Keratinocyte (primary cell): Measurements from ENCODE around the gene CHCHD1. TPM values are rescaled to one million over a fixed set of nuclear protein-coding genes. Genes with fewer than 3 reads are reported as not detected.
"Not testable (repeated sequence)": the region's sequence is repeated elsewhere in the genome, so short reads cannot be mapped to it uniquely, and the experiment has no call there.

ENCODE experiments used
- DNase-seq: peaks from one replicate; pipeline ENCODE4 v3.0.0-alpha.2; 2011; ENCODE audit warnings: low read depth, missing footprints, low spot score
- FAIRE-seq: peaks from 2 replicates; lab custom pipeline; 2011; peaks lifted over from hg19 to GRCh38; lab: Jason Lieb, UNC
- H2AFZ ChIP-seq: 2 replicates; pipeline ENCODE4 v1.6.0; 2012; ENCODE audit warnings: low read length, control low read depth, inconsistent platforms; ENCODE audit not compliant: control insufficient read depth
- H3K27ac ChIP-seq: 2 replicates; pipeline ENCODE4 v1.5.1; 2011; ENCODE audit warnings: low read length; ENCODE audit not compliant: control insufficient read depth, insufficient read depth
- H3K27me3 ChIP-seq: 3 replicates; pipeline ENCODE4 v1.6.0; 2011; ENCODE audit warnings: low read length; ENCODE audit not compliant: control insufficient read depth, insufficient read depth; ENCODE audit errors: extremely low read depth
- H3K36me3 ChIP-seq, 2 experiments: 2 replicates in 1 of 2; 3 replicates in 1 of 2; pipeline ENCODE4 v1.5.1; 2011; ENCODE audit warnings: low read length in 2 of 2, mild to moderate bottlenecking in 1 of 2; ENCODE audit not compliant: control insufficient read depth in 2 of 2, insufficient read depth in 2 of 2; ENCODE audit errors: extremely low read depth in 1 of 2
- H3K4me1 ChIP-seq: 3 replicates; pipeline ENCODE4 v1.5.1; 2011; ENCODE audit warnings: low read length; ENCODE audit not compliant: control insufficient read depth, insufficient read depth; ENCODE audit errors: extremely low read depth
- H3K4me2 ChIP-seq: 3 replicates; pipeline ENCODE4 v1.6.0; 2011; ENCODE audit warnings: low read depth, low read length; ENCODE audit not compliant: control insufficient read depth, insufficient read depth; ENCODE audit errors: extremely low read depth
- H3K4me3 ChIP-seq, 3 experiments: fragments of 200-600 bp in 1 of 3; sonication (generic) in 1 of 3; 2 replicates in 2 of 3; 3 replicates in 1 of 3; pipeline ENCODE4 v1.5.1; 2011 to 2016; ENCODE audit warnings: low read length in 3 of 3, mild to moderate bottlenecking in 3 of 3, control low read depth in 2 of 3, inconsistent platforms in 1 of 3, low read depth in 1 of 3, mixed read lengths in 1 of 3, mixed run types in 1 of 3, moderate library complexity in 1 of 3; ENCODE audit not compliant: control insufficient read depth in 2 of 3, insufficient read depth in 2 of 3; ENCODE audit errors: extremely low read depth in 1 of 3
- H3K79me2 ChIP-seq: 2 replicates; pipeline ENCODE4 v1.6.0; 2012; ENCODE audit warnings: low read length; ENCODE audit not compliant: control insufficient read depth, insufficient read depth
- H3K9ac ChIP-seq: 3 replicates; pipeline ENCODE4 v1.6.0; 2011; ENCODE audit warnings: low read length; ENCODE audit not compliant: control insufficient read depth, insufficient read depth; ENCODE audit errors: extremely low read depth
- H3K9me1 ChIP-seq: 3 replicates; pipeline ENCODE4 v1.6.0; 2011; ENCODE audit warnings: low read length; ENCODE audit not compliant: control insufficient read depth, insufficient read depth; ENCODE audit errors: extremely low read depth
- H3K9me3 ChIP-seq: 2 replicates; pipeline ENCODE4 v1.5.1; 2012; ENCODE audit warnings: low read depth, low read length; ENCODE audit not compliant: control insufficient read depth
- H4K20me1 ChIP-seq: 3 replicates; pipeline ENCODE4 v1.6.0; 2011; ENCODE audit warnings: low read length; ENCODE audit not compliant: control insufficient read depth, insufficient read depth; ENCODE audit errors: extremely low read depth
- CTCF ChIP-seq, 3 experiments: IDR thresholded peaks in 1 of 3; conservative IDR thresholded peaks in 1 of 3; optimal IDR thresholded peaks in 1 of 3; 2 replicates in 2 of 3; 3 replicates in 1 of 3; pipeline versions ENCODE3 to v1.5.1; 2011; ENCODE audit warnings: low read length in 3 of 3, mild to moderate bottlenecking in 3 of 3, moderate library complexity in 2 of 3, control low read depth in 1 of 3, inconsistent platforms in 1 of 3; ENCODE audit not compliant: insufficient read depth in 2 of 3; ENCODE audit errors: extremely low read depth in 1 of 3
- EZH2 ChIP-seq: IDR thresholded peaks from one replicate; pipeline ENCODE4 v1.6.1; 2012; ENCODE audit warnings: inconsistent platforms, mild to moderate bottlenecking, low read length, moderate library complexity
- dilution Hi-C: fragments of 300-500 bp; cut with MboI; formaldehyde crosslinking; loops from one replicate; pipeline ENCODE4 v1.7.0; 2020; ENCODE audit warnings: low sequenced_read_pairs; ENCODE audit not compliant: extremely low pct_ligation_motif_present
- polyA plus RNA-seq, 5 experiments: library from polyadenylated mRNA; depleted of rRNA in 3 of 5; stranded (reverse) in 3 of 5; stranded (forward) in 1 of 5; unstranded in 1 of 5; fragments of >200 nt; gene quantifications; 1 replicate in 1 of 5; 2 replicates in 3 of 5; 3 replicates in 1 of 5; pipeline versions ENCODE4 v1.2.1 to v1.2.3, GENCODE V29; 2011 to 2012; ENCODE audit warnings: missing spikeins in 2 of 5, low read depth in 1 of 5, low replicate concordance in 1 of 5

Gene CHCHD1
- polyA plus RNA-seq, 1 donor (not counting 4 experiments of a cell fraction or from before 2014, with no cell fraction given) = 59.8 TPM

- Histone ChIP-seq H3K27me3 (no peaks in the 10 kb centered on the region), H3K4me2 (no peak overlapping the region), H2AFZ (no peak overlapping the region), H3K79me2 (peaks cover 31% of the 10 kb centered on the region), H3K9me3 (no peaks in the 10 kb centered on the region), H3K27ac (no peak overlapping the region), H3K9me1 (no peaks in the 10 kb centered on the region), H3K4me1 (peaks cover 2% of the 10 kb centered on the region), H3K9ac (no peak overlapping the region), H3K4me3 (no peak overlapping the region), H4K20me1 (no peaks in the 10 kb centered on the region), H3K36me3 (peaks cover 0 to 5% of the 10 kb centered on the region in 2 experiments)
- dilution Hi-C loops = no loop called here
- FAIRE-seq = no peak
- no peak for TF ChIP-seq CTCF (optimal IDR thresholded peaks at IDR 0.05 in 1 of 3, IDR thresholded peaks at IDR 0.05 in 1 of 3, conservative IDR thresholded peaks at IDR 0.05 in 1 of 3; ENCODE audit: extremely low read depth in 1 of 3, insufficient read depth in 2 of 3, low read length in 3 of 3)
- no peak for TF ChIP-seq EZH2
- DNase-seq = no peak
Observed at GRCh38 chr10:73734796-73735305, 47.0 kb upstream of the CHCHD1 start.

GRCh38 chr10:73740501-73741254 lies 41.2 kb upstream of the CHCHD1 start:
- dilution Hi-C loops, H2AFZ ChIP-seq: not testable (repeated sequence)

More at GRCh38 chr10:73740501-73741254, 41.2 kb upstream of the CHCHD1 start:
- not testable (repeated sequence) for FAIRE-seq, H3K27me3 ChIP-seq, H3K9me3 ChIP-seq, H4K20me1 ChIP-seq, DNase-seq, H3K4me2 ChIP-seq, H3K27ac ChIP-seq, H3K36me3 ChIP-seq, H3K9ac ChIP-seq, H3K9me1 ChIP-seq, H3K4me3 ChIP-seq
- Histone ChIP-seq H3K4me1 (peaks cover 14% of the 10 kb centered on the region), H3K79me2 (peaks cover 28% of the 10 kb centered on the region)
